Esophagus squamous epithelium (tissue), 5 donors: ENCODE results near the gene RGS3. TPM values are rescaled to one million over a fixed set of nuclear protein-coding genes. Genes with fewer than 3 reads are reported as not detected.

ENCODE experiments used
- DNase-seq: peaks from one replicate; lab custom pipeline; 2025; lab: John Stamatoyannopoulos, UW
- H3K27ac ChIP-seq, 4 donors: fragments of 200-600 bp; sonication (generic); one replicate each; pipeline ENCODE4 v1.5.1; 2016 to 2019; ENCODE audit warnings: mild to moderate bottlenecking in 1 of 4
- H3K27me3 ChIP-seq, 4 donors: fragments of 200-600 bp; sonication (generic); 1 replicate in 3 of 4; 2 replicates in 1 of 4; pipeline versions ENCODE4 v1.5.1 to v1.6.0; 2017 to 2021; ENCODE audit warnings: antibody characterized with exemption in 1 of 4
- H3K36me3 ChIP-seq, 3 donors: fragments of 200-600 bp; sonication (generic); one replicate each; pipeline ENCODE4 v1.5.1; 2016 to 2019
- H3K4me1 ChIP-seq, 3 donors: fragments of 200-600 bp; sonication (generic); one replicate each; pipeline ENCODE4 v1.5.1; 2017 to 2019
- H3K4me3 ChIP-seq, 4 donors: fragments of 200-600 bp; sonication (generic); 1 replicate in 3 of 4; 2 replicates in 1 of 4; pipeline ENCODE4 v1.5.1; 2016 to 2019; ENCODE audit warnings: mild to moderate bottlenecking in 2 of 4, moderate library complexity in 1 of 4
- H3K9me3 ChIP-seq, 3 donors: fragments of 200-600 bp; sonication (generic); one replicate each; pipeline ENCODE4 v1.5.1; 2016 to 2019
- CTCF ChIP-seq, 6 experiments: fragments of 450-650 bp in 4 of 6; fragments of 200-600 bp in 2 of 6; sonication (generic) in 2 of 6; IDR thresholded peaks; one replicate each; pipeline ENCODE4 v1.5.1; 2016 to 2019; ENCODE audit warnings: antibody characterized with exemption in 6 of 6, mild to moderate bottlenecking in 4 of 6, moderate library complexity in 4 of 6
- POLR2A ChIP-seq, 4 donors: fragments of 450-650 bp; IDR thresholded peaks; one replicate each; pipeline ENCODE4 v1.6.1; 2017; ENCODE audit warnings: antibody characterized with exemption in 4 of 4, mild to moderate bottlenecking in 4 of 4, moderate library complexity in 3 of 4
- WGBS, 2 donors: methylation state at CpG; one replicate each; pipeline ENCODE4 v1.1.5; 2018; 5-methylcytosine and 5-hydroxymethylcytosine counted together
- intact Hi-C: fragments of 100-400 bp; cut with DNase I; formaldehyde crosslinking; loops from one replicate; pipeline ENCODE4 v1.15.0; 2022
- total RNA-seq, 4 donors: library from RNA; depleted of rRNA; stranded (reverse); fragments of >200 nt; gene quantifications; one replicate each; pipeline ENCODE4 v1.1.0, GENCODE V29; 2016
- donor health status: DM: yes; HTN: yes; CAD: no.

The RGS3 gene
- total RNA-seq, 4 donors from 2014 or later: 9.7 to 16.3 (median 12.7) TPM

GRCh38 chr9:113477058-113477457, 13.5 kb downstream of the RGS3 start:
- peaks cover 0 to 6% (median 0%) of the 10 kb centered on the region in 3 donors for H3K4me1 ChIP-seq
- H3K27me3 ChIP-seq: no peaks in the 10 kb centered on the region
- H3K9me3 ChIP-seq: no peaks in the 10 kb centered on the region
- 95 to 97% methylated on average over 3 to 4 of the region's 4 CpGs for WGBS, 2 donors
- intact Hi-C loops: no loop called here
- H3K4me3 ChIP-seq: no peak overlapping the region
- no peaks in the 10 kb centered on the region for H3K36me3 ChIP-seq
- H3K27ac ChIP-seq: no peak overlapping the region
- no peak for TF ChIP-seq POLR2A (IDR thresholded peaks at IDR 0.05)
- no peak for TF ChIP-seq CTCF (IDR thresholded peaks at IDR 0.05)
- no peak for DNase-seq

- no peak overlapping the region for H3K27ac ChIP-seq
- H3K4me3 ChIP-seq: no peak overlapping the region
- TF ChIP-seq POLR2A (IDR thresholded peaks at IDR 0.05) (no peak), CTCF (IDR thresholded peaks at IDR 0.05) (no peak)
- no peaks in the 10 kb centered on the region for H3K36me3 ChIP-seq
- peaks cover 0 to 6% (median 0%) of the 10 kb centered on the region in 3 donors for H3K4me1 ChIP-seq
- intact Hi-C loops: no loop called here
- no peaks in the 10 kb centered on the region for H3K27me3 ChIP-seq
- no peaks in the 10 kb centered on the region for H3K9me3 ChIP-seq
- WGBS, 2 donors: 78 to 90% methylated on average over 4 to 5 of the region's 5 CpGs
- no peak for DNase-seq
Observed at GRCh38 chr9:113477661-113478060, 14.1 kb downstream of the RGS3 start.

GRCh38 chr9:113479174-113479621, 15.7 kb downstream of the RGS3 start:
- no peak for TF ChIP-seq CTCF (IDR thresholded peaks at IDR 0.05)
- no peak for TF ChIP-seq POLR2A (IDR thresholded peaks at IDR 0.05)
- Histone ChIP-seq H3K4me1 (peaks cover 0 to 11% (median 5%) of the 10 kb centered on the region in 3 donors), H3K27me3 (no peaks in the 10 kb centered on the region), H3K36me3 (no peaks in the 10 kb centered on the region), H3K4me3 (no peak overlapping the region), H3K27ac (no peak overlapping the region), H3K9me3 (no peaks in the 10 kb centered on the region)
- 65 to 94% methylated on average over 3 to 4 of the region's 7 CpGs for WGBS, 2 donors
- no peak for DNase-seq
- intact Hi-C loops: no loop called here

- Histone ChIP-seq H3K27ac (no peak overlapping the region), H3K4me1 (peaks cover 0 to 25% (median 5%) of the 10 kb centered on the region in 3 donors), H3K4me3 (no peak overlapping the region), H3K27me3 (no peaks in the 10 kb centered on the region), H3K36me3 (no peaks in the 10 kb centered on the region), H3K9me3 (no peaks in the 10 kb centered on the region)
- no peak for TF ChIP-seq POLR2A (IDR thresholded peaks at IDR 0.05)
- intact Hi-C loops: no loop called here
- DNase-seq: no peak
- WGBS, 2 donors: 89 to 90% methylated on average over 4 of the region's 4 CpGs
Observed at GRCh38 chr9:113480612-113481011, 17.1 kb downstream of the RGS3 start.

GRCh38 chr9:113481176-113481787, 17.8 kb downstream of the RGS3 start:
- no peak overlapping the region for H3K4me3 ChIP-seq
- H3K27me3 ChIP-seq: no peaks in the 10 kb centered on the region
- intact Hi-C loops: no loop called here
- H3K4me1 ChIP-seq: peaks cover 0 to 25% (median 5%) of the 10 kb centered on the region in 3 donors
- WGBS, 2 donors: 78 to 100% methylated on average over 1 to 4 of the region's 7 CpGs
- TF ChIP-seq POLR2A (IDR thresholded peaks at IDR 0.05): no peak
- no peak for TF ChIP-seq CTCF (IDR thresholded peaks at IDR 0.05)
- no peak for DNase-seq
- no peak overlapping the region for H3K27ac ChIP-seq
- peaks cover 0 to 2% (median 0%) of the 10 kb centered on the region in 3 donors for H3K36me3 ChIP-seq
- H3K9me3 ChIP-seq: no peaks in the 10 kb centered on the region
